ENCODE measurements around the gene TARS3.

- TF ChIP-seq HMGXB4 (CRISPR knock-in tag; IDR thresholded peaks at IDR 0.05): no peak
- TF ChIP-seq MLX (CRISPR knock-in tag; IDR thresholded peaks at IDR 0.05): no peak
- TF ChIP-seq, protein P1, sequence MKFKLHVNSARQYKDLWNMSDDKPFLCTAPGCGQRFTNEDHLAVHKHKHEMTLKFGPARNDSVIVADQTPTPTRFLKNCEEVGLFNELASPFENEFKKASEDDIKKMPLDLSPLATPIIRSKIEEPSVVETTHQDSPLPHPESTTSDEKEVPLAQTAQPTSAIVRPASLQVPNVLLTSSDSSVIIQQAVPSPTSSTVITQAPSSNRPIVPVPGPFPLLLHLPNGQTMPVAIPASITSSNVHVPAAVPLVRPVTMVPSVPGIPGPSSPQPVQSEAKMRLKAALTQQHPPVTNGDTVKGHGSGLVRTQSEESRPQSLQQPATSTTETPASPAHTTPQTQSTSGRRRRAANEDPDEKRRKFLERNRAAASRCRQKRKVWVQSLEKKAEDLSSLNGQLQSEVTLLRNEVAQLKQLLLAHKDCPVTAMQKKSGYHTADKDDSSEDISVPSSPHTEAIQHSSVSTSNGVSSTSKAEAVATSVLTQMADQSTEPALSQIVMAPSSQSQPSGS (CRISPR knock-in tag; IDR thresholded peaks at IDR 0.05; ENCODE audit: borderline replicate concordance, low read depth): no peak
- no peak for TF ChIP-seq JUN (CRISPR knock-in tag; IDR thresholded peaks at IDR 0.05)
- TF ChIP-seq ESRRA (CRISPR knock-in tag; IDR thresholded peaks at IDR 0.05; ENCODE audit: borderline replicate concordance): no peak
- no peak for TF ChIP-seq IRF2 (CRISPR knock-in tag; IDR thresholded peaks at IDR 0.05; ENCODE audit: borderline replicate concordance, low read depth)
- TF ChIP-seq, protein P2, sequence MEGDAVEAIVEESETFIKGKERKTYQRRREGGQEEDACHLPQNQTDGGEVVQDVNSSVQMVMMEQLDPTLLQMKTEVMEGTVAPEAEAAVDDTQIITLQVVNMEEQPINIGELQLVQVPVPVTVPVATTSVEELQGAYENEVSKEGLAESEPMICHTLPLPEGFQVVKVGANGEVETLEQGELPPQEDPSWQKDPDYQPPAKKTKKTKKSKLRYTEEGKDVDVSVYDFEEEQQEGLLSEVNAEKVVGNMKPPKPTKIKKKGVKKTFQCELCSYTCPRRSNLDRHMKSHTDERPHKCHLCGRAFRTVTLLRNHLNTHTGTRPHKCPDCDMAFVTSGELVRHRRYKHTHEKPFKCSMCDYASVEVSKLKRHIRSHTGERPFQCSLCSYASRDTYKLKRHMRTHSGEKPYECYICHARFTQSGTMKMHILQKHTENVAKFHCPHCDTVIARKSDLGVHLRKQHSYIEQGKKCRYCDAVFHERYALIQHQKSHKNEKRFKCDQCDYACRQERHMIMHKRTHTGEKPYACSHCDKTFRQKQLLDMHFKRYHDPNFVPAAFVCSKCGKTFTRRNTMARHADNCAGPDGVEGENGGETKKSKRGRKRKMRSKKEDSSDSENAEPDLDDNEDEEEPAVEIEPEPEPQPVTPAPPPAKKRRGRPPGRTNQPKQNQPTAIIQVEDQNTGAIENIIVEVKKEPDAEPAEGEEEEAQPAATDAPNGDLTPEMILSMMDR (IDR thresholded peaks at IDR 0.05): no peak
- no peak for TF ChIP-seq USF1 (CRISPR knock-in tag; IDR thresholded peaks at IDR 0.05)
- TF ChIP-seq ZNF232 (CRISPR knock-in tag; IDR thresholded peaks at IDR 0.05): no peak
- TF ChIP-seq, protein P3, sequence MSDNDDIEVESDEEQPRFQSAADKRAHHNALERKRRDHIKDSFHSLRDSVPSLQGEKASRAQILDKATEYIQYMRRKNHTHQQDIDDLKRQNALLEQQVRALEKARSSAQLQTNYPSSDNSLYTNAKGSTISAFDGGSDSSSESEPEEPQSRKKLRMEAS (CRISPR knock-in tag; IDR thresholded peaks at IDR 0.05): no peak
These were observed 106.2 kb downstream of the TARS3 start for GRCh38 chr15:101618076-101618475.
